Left ventricle myocardium inferior (tissue), 1 donor: ENCODE results near the gene AIG1. TPM values are rescaled to one million over a fixed set of nuclear protein-coding genes. Genes with fewer than 3 reads are reported as not detected.
A peak's percentile ranks its signal among the peaks of the same experiment; 100 is the strongest.

Source experiments
- DNase-seq: peaks from one replicate; pipeline ENCODE4 v3.0.0-alpha.2; 2020
- H3K27ac ChIP-seq: fragments of 200-600 bp; replicated peaks from 2 replicates; pipeline ENCODE4 v1.8.0; 2021
- H3K27me3 ChIP-seq: fragments of 200-600 bp; 2 replicates; pipeline ENCODE4 v1.8.0; 2021; ENCODE audit warnings: low read depth
- H3K36me3 ChIP-seq: fragments of 200-600 bp; 2 replicates; pipeline ENCODE4 v1.8.0; 2021
- H3K4me1 ChIP-seq: fragments of 200-600 bp; 2 replicates; pipeline ENCODE4 v1.8.0; 2021
- H3K4me3 ChIP-seq: fragments of 200-600 bp; 2 replicates; pipeline ENCODE4 v1.8.0; 2021; ENCODE audit warnings: mild to moderate bottlenecking, moderate library complexity
- H3K9me3 ChIP-seq: fragments of 200-600 bp; replicated peaks from 2 replicates; pipeline ENCODE4 v1.8.0; 2021
- CTCF ChIP-seq: fragments of 200-600 bp; IDR thresholded peaks from 2 replicates; pipeline ENCODE4 v1.8.0; 2021; ENCODE audit warnings: antibody characterized with exemption, mild to moderate bottlenecking, borderline replicate concordance
- intact Hi-C: fragments of 100-400 bp; cut with micrococcal nuclease; formaldehyde crosslinking; loops from one replicate; pipeline ENCODE4 v1.11.0; 2022
- total RNA-seq: library from RNA; stranded (reverse); fragmentation: NEBNext Ultra II Directional; extraction: Animal tissue kit (Norgen Biotek cat#: 25700); gene quantifications from one replicate; pipeline ENCODE4 v1.2.1, GENCODE V29; 2021
- donor health status: DM: no; HTN: yes; CAD: no; lungs with severe emphysema.

Gene AIG1
- total RNA-seq, 1 donor from 2014 or later, result 76.5 TPM

GRCh38 chr6:143098054-143098671 is 37.5 kb downstream of the AIG1 start:
- Histone ChIP-seq H3K4me3 (no peak overlapping the region), H3K27ac (peak overlapping the region; percentile 17), H3K36me3 (no peaks in the 10 kb centered on the region), H3K27me3 (no peaks in the 10 kb centered on the region), H3K4me1 (peaks cover 21% of the 10 kb centered on the region), H3K9me3 (no peaks in the 10 kb centered on the region)
- TF ChIP-seq CTCF, result no peak
- DNase-seq, result no peak
- intact Hi-C loops, result no loop called here

- no peak for DNase-seq
- Histone ChIP-seq H3K27me3 (no peaks in the 10 kb centered on the region), H3K27ac (no peak overlapping the region), H3K36me3 (no peaks in the 10 kb centered on the region), H3K4me3 (no peak overlapping the region), H3K4me1 (peaks cover 27% of the 10 kb centered on the region), H3K9me3 (no peaks in the 10 kb centered on the region)
- intact Hi-C loops, result no loop called here
- no peak for TF ChIP-seq CTCF
Measured at GRCh38 chr6:143099647-143100046, 39.0 kb downstream of the AIG1 start.

- intact Hi-C loops, result no loop called here
- H3K36me3 ChIP-seq, result no peaks in the 10 kb centered on the region
- peaks cover 27% of the 10 kb centered on the region for H3K4me1 ChIP-seq
- H3K4me3 ChIP-seq, result no peak overlapping the region
- no peak for TF ChIP-seq CTCF
- no peaks in the 10 kb centered on the region for H3K9me3 ChIP-seq
- no peak overlapping the region for H3K27ac ChIP-seq
- H3K27me3 ChIP-seq, result no peaks in the 10 kb centered on the region
- DNase-seq, result no peak
Measured at GRCh38 chr6:143100429-143100828, 39.7 kb downstream of the AIG1 start.

GRCh38 chr6:143103916-143104315 is 43.2 kb downstream of the AIG1 start:
- no peak for DNase-seq
- no peak overlapping the region for H3K27ac ChIP-seq
- no peak overlapping the region for H3K4me3 ChIP-seq
- H3K4me1 ChIP-seq, result peaks cover 20% of the 10 kb centered on the region
- no peak for TF ChIP-seq CTCF
- no peaks in the 10 kb centered on the region for H3K9me3 ChIP-seq
- no peaks in the 10 kb centered on the region for H3K27me3 ChIP-seq
- intact Hi-C loops, result no loop called here
- no peaks in the 10 kb centered on the region for H3K36me3 ChIP-seq

GRCh38 chr6:143107440-143107839 is 46.8 kb downstream of the AIG1 start:
- H3K4me3 ChIP-seq, result no peak overlapping the region
- no peaks in the 10 kb centered on the region for H3K9me3 ChIP-seq
- peaks cover 23% of the 10 kb centered on the region for H3K4me1 ChIP-seq
- intact Hi-C loops, result no loop called here
- no peaks in the 10 kb centered on the region for H3K36me3 ChIP-seq
- DNase-seq, result no peak
- peak overlapping the region; percentile 3 for H3K27ac ChIP-seq
- no peaks in the 10 kb centered on the region for H3K27me3 ChIP-seq
- no peak for TF ChIP-seq CTCF
